DND-41 (cell line): ENCODE results near the gene LDHA.

Experiments
- ATAC-seq: fragments of 200-7000 bp; cut with Tn5 transposase; 3 replicates; pipeline ENCODE4 v1.9.1; 2021; ENCODE audit warnings: low read depth; ENCODE audit not compliant: insufficient read depth
- DNase-seq: peaks from one replicate; pipeline ENCODE4 v3.0.0-alpha.2; 2020
- H2AFZ ChIP-seq: 2 replicates; pipeline ENCODE4 v1.6.0; 2012; ENCODE audit warnings: low read depth, low read length
- H3K27ac ChIP-seq: 2 replicates; pipeline ENCODE4 v1.5.1; 2012; ENCODE audit warnings: low read length, inconsistent platforms
- H3K27me3 ChIP-seq: fragments of 200-600 bp; sonication (generic); 2 replicates; pipeline ENCODE4 v1.6.0; 2012; ENCODE audit warnings: low read length, mild to moderate bottlenecking, inconsistent platforms; ENCODE audit not compliant: insufficient read depth, poor library complexity
- H3K36me3 ChIP-seq: 2 replicates; pipeline ENCODE4 v1.5.1; 2012; ENCODE audit warnings: low read length, inconsistent platforms; ENCODE audit not compliant: insufficient read depth
- H3K4me1 ChIP-seq: 2 replicates; pipeline ENCODE4 v1.5.1; 2012; ENCODE audit warnings: mild to moderate bottlenecking, low read length; ENCODE audit not compliant: insufficient read depth
- H3K4me2 ChIP-seq: 2 replicates; pipeline ENCODE4 v1.6.0; 2012; ENCODE audit warnings: mild to moderate bottlenecking, moderate library complexity, low read length, inconsistent platforms; ENCODE audit not compliant: insufficient read depth
- H3K4me3 ChIP-seq, 2 experiments: fragments of 200-600 bp in 1 of 2; shearing (Covaris generic) in 1 of 2; 2 replicates each; pipeline ENCODE4 v1.5.1; 2012 to 2016; ENCODE audit warnings: inconsistent platforms in 2 of 2, low read length in 2 of 2, mild to moderate bottlenecking in 2 of 2, low read depth in 1 of 2, moderate library complexity in 1 of 2
- H3K79me2 ChIP-seq: 2 replicates; pipeline ENCODE4 v1.6.0; 2012; ENCODE audit warnings: low read length, inconsistent platforms; ENCODE audit not compliant: insufficient read depth
- H3K9ac ChIP-seq: 2 replicates; pipeline ENCODE4 v1.6.0; 2012; ENCODE audit warnings: low read depth, mild to moderate bottlenecking, inconsistent platforms, low read length, moderate library complexity
- H3K9me3 ChIP-seq: 2 replicates; pipeline ENCODE4 v1.5.1; 2012; ENCODE audit warnings: low read length, moderate library complexity, mild to moderate bottlenecking, inconsistent platforms; ENCODE audit not compliant: insufficient read depth, severe bottlenecking
- H4K20me1 ChIP-seq: 2 replicates; pipeline ENCODE4 v1.6.0; 2012; ENCODE audit warnings: low read length; ENCODE audit not compliant: insufficient read depth
- CTCF ChIP-seq: IDR thresholded peaks from 2 replicates; pipeline ENCODE4 v1.5.1; 2012; ENCODE audit warnings: borderline replicate concordance, low read length, moderate library complexity, mild to moderate bottlenecking; ENCODE audit not compliant: poor library complexity, severe bottlenecking; ENCODE audit errors: extremely low read depth
- EZH2 ChIP-seq: IDR thresholded peaks from 3 replicates; pipeline ENCODE4 v1.6.1; 2012; ENCODE audit warnings: borderline replicate concordance, low read depth, mild to moderate bottlenecking, moderate library complexity, low read length, inconsistent platforms; ENCODE audit not compliant: severe bottlenecking

LDHA gene

GRCh38 chr11:18419040-18419439 is 24.7 kb downstream of the LDHA start:
- Histone ChIP-seq H3K4me3 (no peak overlapping the region), H3K9me3 (no peaks in the 10 kb centered on the region), H3K4me2 (no peak overlapping the region), H3K9ac (no peak overlapping the region), H3K36me3 (no peaks in the 10 kb centered on the region), H3K79me2 (no peaks in the 10 kb centered on the region), H3K27ac (no peak overlapping the region), H2AFZ (no peak overlapping the region), H4K20me1 (no peaks in the 10 kb centered on the region), H3K4me1 (no peaks in the 10 kb centered on the region), H3K27me3 (no peaks in the 10 kb centered on the region)
- DNase-seq = no peak
- ATAC-seq = no peak
- TF ChIP-seq CTCF (no peak), EZH2 (no peak)

- Histone ChIP-seq H3K4me3 (no peak overlapping the region), H3K27ac (no peak overlapping the region), H3K27me3 (no peaks in the 10 kb centered on the region), H3K9me3 (no peaks in the 10 kb centered on the region), H3K4me2 (no peak overlapping the region), H4K20me1 (no peaks in the 10 kb centered on the region), H3K79me2 (no peaks in the 10 kb centered on the region), H3K36me3 (no peaks in the 10 kb centered on the region), H2AFZ (no peak overlapping the region), H3K9ac (no peak overlapping the region), H3K4me1 (no peaks in the 10 kb centered on the region)
- TF ChIP-seq EZH2 (no peak), CTCF (no peak)
- no peak for DNase-seq
- no peak for ATAC-seq
Observed at GRCh38 chr11:18420067-18420466, 25.7 kb downstream of the LDHA start.

- no peak overlapping the region for H3K4me3 ChIP-seq
- no peaks in the 10 kb centered on the region for H4K20me1 ChIP-seq
- no peaks in the 10 kb centered on the region for H3K4me1 ChIP-seq
- H3K79me2 ChIP-seq = no peaks in the 10 kb centered on the region
- no peak for ATAC-seq
- H3K27ac ChIP-seq = no peak overlapping the region
- H3K9me3 ChIP-seq = no peaks in the 10 kb centered on the region
- TF ChIP-seq EZH2 (no peak), CTCF (no peak)
- no peak overlapping the region for H3K4me2 ChIP-seq
- H3K9ac ChIP-seq = no peak overlapping the region
- H3K27me3 ChIP-seq = no peaks in the 10 kb centered on the region
- H2AFZ ChIP-seq = no peak overlapping the region
- DNase-seq = no peak
- H3K36me3 ChIP-seq = no peaks in the 10 kb centered on the region
Observed at GRCh38 chr11:18427240-18427639, 32.9 kb downstream of the LDHA start.

- Histone ChIP-seq H4K20me1 (no peaks in the 10 kb centered on the region), H3K27ac (no peak overlapping the region), H3K36me3 (no peaks in the 10 kb centered on the region), H3K79me2 (no peaks in the 10 kb centered on the region), H3K9ac (no peak overlapping the region), H3K4me1 (no peaks in the 10 kb centered on the region), H3K27me3 (no peaks in the 10 kb centered on the region), H3K4me2 (no peak overlapping the region), H3K4me3 (no peak overlapping the region), H3K9me3 (no peaks in the 10 kb centered on the region), H2AFZ (no peak overlapping the region)
- DNase-seq (no peak), ATAC-seq (no peak)
- no peak for TF ChIP-seq CTCF
- TF ChIP-seq EZH2 = no peak
Observed at GRCh38 chr11:18429332-18429731, 35.0 kb downstream of the LDHA start.
